ENCODE measurements around the gene GRIFIN.
A peak's percentile ranks its signal among the peaks of the same experiment; 100 is the strongest.

The GRIFIN gene, protein sequence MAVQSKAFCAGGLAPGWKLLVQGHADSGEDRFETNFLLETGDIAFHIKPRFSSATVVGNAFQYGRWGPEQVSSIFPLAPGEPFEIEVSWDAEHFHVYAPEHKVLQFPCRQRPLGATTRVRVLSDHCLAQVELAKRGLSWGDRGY

GRCh38 chr7:2476298-2476697 lies at the start of gene GRIFIN:
TSS of gene GRIFIN (minus strand) at chr7:2476398. CDS start at chr7:2476383, 15 bp downstream.
- no peak for ATAC-seq
- Mint-ChIP-seq H3K4me1 (peaks cover 15% of the 10 kb centered on the region), H3K9me3 (no peaks in the 10 kb centered on the region), H3K27ac (no peak within 1 kb of the TSS), H3K36me3 (no peaks in the 10 kb centered on the region), H3K4me3 (no peak within 1 kb of the TSS)
- no peak for DNase-seq (ENCODE audit: low spot score in 2 of 2)

DNA sequence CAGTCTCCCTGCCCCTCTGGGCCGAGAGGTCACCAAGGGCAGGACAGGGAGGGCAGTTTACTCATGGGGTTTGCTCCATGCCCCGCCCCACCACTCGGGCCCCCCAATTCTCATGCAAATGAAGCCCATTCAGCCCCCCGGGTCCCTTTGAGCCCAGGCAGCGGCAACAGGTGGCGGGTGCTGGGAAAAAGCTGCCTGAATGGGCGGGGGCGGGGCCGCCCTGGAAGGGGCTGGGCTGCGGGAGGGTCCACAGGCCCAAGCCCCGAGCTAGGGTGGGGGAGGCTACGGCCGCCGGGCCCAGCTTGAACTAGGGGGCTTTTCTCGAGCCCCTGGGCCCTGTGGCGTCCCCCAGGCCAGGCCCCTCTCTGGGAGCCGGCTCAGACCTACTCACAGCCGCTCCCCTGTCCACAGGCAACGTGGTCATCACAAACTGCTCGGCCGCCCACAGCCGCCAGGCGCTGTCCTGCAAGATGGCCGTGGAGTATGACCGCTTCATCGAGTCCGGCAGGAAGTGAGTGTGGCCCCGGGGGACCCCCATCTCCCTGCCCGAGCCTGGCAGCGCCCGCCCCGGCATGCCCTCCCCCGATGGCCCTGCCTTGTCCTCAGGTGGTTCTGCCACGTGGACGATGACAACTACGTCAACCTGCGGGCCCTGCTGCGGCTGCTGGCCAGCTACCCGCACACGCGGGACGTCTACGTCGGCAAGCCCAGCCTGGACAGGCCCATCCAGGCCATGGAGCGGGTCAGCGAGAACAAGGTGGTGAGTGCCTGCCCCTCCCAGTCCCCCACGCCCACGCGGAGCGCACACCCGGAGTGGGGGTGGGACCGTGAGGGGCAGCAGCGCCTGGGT lies 48.8 kb upstream of the GRIFIN start:
- H3K4me1 Mint-ChIP-seq: peaks cover 65% of the 10 kb centered on the region
- H3K4me3 Mint-ChIP-seq: no peak overlapping the region
- peaks cover 81% of the 10 kb centered on the region for H3K36me3 Mint-ChIP-seq
- no peaks in the 10 kb centered on the region for H3K9me3 Mint-ChIP-seq
- DNase-seq (ENCODE audit: low spot score in 2 of 2): no peak
- H3K27ac Mint-ChIP-seq: no peak overlapping the region
- no peak for ATAC-seq

DNA sequence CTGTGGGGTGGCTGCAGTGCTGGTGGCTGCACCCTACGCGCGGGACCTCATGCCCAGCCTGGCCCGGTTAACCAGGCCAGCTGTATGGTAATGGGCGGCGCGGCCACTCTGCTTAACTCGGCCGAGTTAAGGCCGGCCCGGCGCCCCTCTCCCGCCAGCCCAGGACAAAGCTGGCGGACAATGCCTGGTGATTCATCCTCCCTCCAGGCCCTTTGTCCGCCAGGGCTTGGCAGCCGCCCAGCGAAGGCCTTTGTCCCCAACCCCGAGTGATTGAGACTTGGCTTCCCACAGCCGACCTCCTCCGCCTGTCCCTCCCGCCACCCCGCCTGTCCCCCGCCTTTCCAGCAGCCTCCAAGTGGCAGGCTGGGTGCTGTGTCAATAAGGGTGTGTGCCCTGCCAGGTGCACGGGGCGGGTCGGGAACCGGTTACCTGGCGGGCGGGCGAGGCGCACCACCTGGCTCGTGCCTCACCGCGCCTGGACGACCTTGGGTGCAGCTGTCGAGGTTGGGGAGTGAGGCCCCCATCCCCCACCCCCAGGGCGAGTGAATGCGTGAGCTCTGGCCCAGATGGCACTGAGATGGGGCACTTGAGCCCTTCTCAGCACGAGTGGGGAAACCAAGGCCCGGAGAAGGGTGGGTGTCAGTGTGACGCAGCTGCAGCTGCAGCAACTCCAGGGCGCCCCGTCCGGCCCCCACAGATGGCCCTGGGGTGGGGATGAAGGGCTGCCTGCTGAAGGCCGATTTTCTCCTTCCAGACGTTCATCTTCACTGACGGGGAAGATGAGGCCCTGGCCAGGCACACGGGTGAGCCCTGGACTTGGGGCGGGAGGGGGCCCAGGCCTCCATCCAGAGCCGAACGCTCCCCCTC lies 48.0 kb upstream of the GRIFIN start:
- Mint-ChIP-seq H3K4me3 (peak overlapping the region; percentile 95), H3K4me1 (peaks cover 56% of the 10 kb centered on the region), H3K27ac (no peak overlapping the region), H3K36me3 (peaks cover 74% of the 10 kb centered on the region), H3K9me3 (no peaks in the 10 kb centered on the region)
- no peak for ATAC-seq
- no peak for DNase-seq (ENCODE audit: low spot score in 2 of 2)

GRCh38 chr7:2523461-2523936 lies 47.3 kb upstream of the GRIFIN start:
- DNase-seq (ENCODE audit: low spot score in 2 of 2) (no peak), ATAC-seq (no peak)
- no peaks in the 10 kb centered on the region for H3K9me3 Mint-ChIP-seq
- peaks cover 70% of the 10 kb centered on the region for H3K36me3 Mint-ChIP-seq
- peak overlapping the region; percentile 93 for H3K27ac Mint-ChIP-seq
- H3K4me1 Mint-ChIP-seq: peaks cover 50% of the 10 kb centered on the region
- H3K4me3 Mint-ChIP-seq: peak overlapping the region; percentile 95

DNA sequence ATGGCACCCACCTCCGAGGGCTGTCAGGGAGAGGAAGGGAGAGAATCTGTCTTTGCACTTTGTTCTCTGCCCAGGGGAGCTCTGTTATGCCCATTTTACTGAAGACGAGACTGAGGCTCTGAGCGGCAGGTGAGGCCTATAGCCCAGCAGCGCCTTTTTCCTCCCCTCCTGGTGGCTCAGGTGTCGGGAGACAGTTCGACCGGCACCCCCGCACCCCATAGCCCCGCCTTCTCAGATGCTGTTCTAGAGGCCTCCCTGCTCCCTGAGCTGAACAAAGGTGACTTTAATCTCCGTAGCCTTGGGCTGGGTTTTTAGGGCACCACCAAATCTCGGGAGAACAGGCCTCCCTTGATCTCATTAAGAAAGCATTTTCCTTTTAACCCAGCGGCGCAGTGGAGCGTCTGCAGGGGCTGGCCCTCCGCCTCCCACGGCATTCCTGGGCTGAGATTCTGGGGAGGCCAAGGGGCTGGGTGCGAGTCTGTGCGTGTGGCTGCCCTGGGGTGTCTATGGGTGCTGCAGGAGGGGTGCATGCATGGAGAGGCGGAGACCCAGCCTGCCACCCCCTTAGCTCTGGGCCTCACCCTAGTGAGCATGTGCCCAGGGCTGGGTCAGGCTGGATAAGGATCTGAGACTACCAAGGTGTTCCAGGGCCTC lies 46.7 kb upstream of the GRIFIN start:
- DNase-seq (ENCODE audit: low spot score in 2 of 2): peak in 1 of 2 donors; percentile 67
- Mint-ChIP-seq H3K27ac (peak overlapping the region; percentile 93), H3K36me3 (peaks cover 68% of the 10 kb centered on the region), H3K9me3 (no peaks in the 10 kb centered on the region), H3K4me3 (peak overlapping the region; percentile 95), H3K4me1 (peaks cover 50% of the 10 kb centered on the region)
- ATAC-seq: no peak

DNA sequence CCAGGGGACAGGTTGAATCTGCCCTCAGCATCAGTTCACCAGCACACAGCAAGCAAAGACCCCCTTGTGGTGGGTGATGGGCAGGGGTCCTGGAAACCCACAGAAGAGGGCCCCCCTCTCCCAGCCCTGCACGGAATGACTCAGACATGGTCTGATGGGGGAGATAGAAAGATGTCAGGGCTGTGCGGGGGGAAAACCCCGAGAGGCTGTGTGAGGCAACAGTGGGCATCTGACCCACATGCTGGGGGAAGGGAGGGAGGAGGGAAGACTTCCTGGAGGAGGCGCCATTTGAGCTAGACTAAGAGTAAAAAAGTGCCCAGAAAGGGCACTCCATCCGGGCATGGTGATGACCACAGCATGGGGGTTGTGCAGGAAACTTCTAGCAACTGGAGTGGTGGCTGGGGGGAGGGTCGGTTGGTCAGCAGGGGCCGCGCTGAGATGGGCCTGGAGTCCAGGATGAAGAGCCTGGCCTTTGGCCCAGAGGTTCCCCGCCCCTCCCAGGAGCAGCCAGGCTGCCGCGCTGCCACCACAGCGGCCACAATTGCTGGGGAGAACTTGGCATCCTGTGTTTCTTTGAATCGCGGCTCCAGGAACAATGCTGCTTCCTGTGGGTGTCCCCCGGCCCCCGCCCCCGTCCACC lies 45.9 kb upstream of the GRIFIN start:
- DNase-seq (ENCODE audit: low spot score in 2 of 2) (peak; percentile 54 to 88), ATAC-seq (peak; percentile 75)
- Mint-ChIP-seq H3K4me1 (peaks cover 50% of the 10 kb centered on the region), H3K36me3 (peaks cover 59% of the 10 kb centered on the region), H3K4me3 (peak overlapping the region; percentile 95), H3K27ac (peak overlapping the region; percentile 93), H3K9me3 (no peaks in the 10 kb centered on the region)

GRCh38 chr7:2521341-2521745 lies 45.1 kb upstream of the GRIFIN start:
- peaks cover 45% of the 10 kb centered on the region for H3K4me1 Mint-ChIP-seq
- peak overlapping the region; percentile 95 for H3K4me3 Mint-ChIP-seq
- DNase-seq (ENCODE audit: low spot score in 2 of 2): no peak
- H3K36me3 Mint-ChIP-seq: peaks cover 54% of the 10 kb centered on the region
- H3K9me3 Mint-ChIP-seq: no peaks in the 10 kb centered on the region
- peak; percentile 0 for ATAC-seq
- H3K27ac Mint-ChIP-seq: peak overlapping the region; percentile 93

- peaks cover 49% of the 10 kb centered on the region for H3K36me3 Mint-ChIP-seq
- ATAC-seq: no peak
- no peaks in the 10 kb centered on the region for H3K9me3 Mint-ChIP-seq
- DNase-seq (ENCODE audit: low spot score in 2 of 2): no peak
- peak overlapping the region; percentile 95 for H3K4me3 Mint-ChIP-seq
- peak overlapping the region; percentile 85 for H3K27ac Mint-ChIP-seq
- H3K4me1 Mint-ChIP-seq: peaks cover 43% of the 10 kb centered on the region
Measured at GRCh38 chr7:2520761-2521290, 44.6 kb upstream of the GRIFIN start.

DNA sequence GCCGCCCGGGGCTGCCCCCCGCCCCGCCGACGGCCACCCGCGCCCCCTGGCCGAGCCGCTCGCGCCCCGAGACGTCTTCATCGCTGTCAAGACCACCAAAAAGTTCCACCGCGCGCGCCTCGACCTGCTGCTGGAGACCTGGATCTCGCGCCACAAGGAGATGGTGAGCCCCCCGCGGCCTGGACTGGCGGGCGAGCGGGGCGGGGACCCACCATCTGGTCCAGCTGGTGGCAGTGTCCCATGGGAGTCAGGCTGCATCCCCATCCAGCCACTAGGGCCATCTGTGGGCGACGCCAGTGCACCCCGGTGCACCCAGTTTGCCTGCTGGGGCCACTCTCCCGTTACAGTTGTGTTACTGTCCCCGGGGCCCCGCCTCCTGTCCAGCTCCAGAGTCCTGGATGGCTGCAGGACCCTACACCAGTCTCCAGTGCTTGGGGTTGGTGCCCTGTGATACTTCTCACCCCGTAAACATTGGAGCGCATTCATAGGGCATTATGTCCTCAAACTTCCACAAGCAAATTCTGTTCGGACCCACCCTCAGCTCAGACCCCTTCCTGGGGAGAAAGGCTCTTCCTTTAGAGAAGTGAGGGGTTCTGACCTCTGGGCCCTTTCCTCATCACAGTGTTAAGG lies 44.0 kb upstream of the GRIFIN start:
- H3K27ac Mint-ChIP-seq: peak overlapping the region; percentile 85
- ATAC-seq: no peak
- peaks cover 38% of the 10 kb centered on the region for H3K4me1 Mint-ChIP-seq
- peak overlapping the region; percentile 95 for H3K4me3 Mint-ChIP-seq
- H3K9me3 Mint-ChIP-seq: no peaks in the 10 kb centered on the region
- peak in 1 of 2 donors; percentile 77 for DNase-seq (ENCODE audit: low spot score in 2 of 2)
- peaks cover 43% of the 10 kb centered on the region for H3K36me3 Mint-ChIP-seq

DNA sequence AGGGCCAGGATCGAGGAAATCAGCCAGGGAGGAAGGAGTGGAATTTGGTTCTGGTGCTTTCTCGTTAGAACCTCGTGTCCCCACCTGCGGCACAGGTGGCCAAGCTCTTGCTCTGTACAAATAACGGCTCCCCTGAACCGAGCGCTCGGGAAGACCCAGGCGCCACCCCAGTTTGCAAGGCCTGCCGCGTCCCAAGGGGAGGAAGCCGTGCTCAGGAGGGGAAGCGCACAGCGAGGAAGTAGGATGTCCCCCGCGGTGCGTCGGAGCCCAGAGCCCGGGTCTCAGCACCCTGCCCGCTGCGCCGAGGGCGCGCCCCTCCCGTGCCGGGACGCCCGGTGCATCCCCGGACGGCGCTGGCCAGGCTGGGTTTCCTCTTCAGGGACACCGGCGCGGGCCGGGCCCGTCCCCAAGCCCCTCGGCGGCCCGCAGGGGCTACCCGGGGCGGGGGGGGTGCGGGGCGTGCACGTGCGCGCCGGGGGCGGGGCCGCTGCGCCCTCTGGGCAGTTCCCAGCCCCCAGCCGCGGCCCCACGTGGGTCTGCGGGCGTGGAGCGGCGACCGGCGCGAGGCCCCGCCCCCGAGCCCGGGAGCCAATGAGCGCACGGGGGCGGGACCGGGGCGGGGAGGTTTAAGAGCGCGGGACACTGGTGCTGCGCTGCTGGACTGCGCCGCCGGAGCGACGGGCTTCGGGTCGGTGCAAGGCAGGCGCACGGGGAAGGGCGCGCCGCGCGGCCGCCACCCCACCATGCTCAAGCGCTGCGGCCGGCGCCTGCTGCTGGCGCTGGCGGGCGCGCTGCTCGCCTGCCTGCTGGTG lies 43.1 kb upstream of the GRIFIN start, which contains the start of gene LFNG:
Gene LFNG (plus strand): TSS at position 656 of the 812 bp plus-strand sequence. CDS start 88 bp downstream, at position 744.
- Mint-ChIP-seq H3K9me3 (no peaks in the 10 kb centered on the region), H3K4me1 (peaks cover 38% of the 10 kb centered on the region), H3K4me3 (peak within 1 kb of the TSS; percentile 95), H3K36me3 (peaks cover 37% of the 10 kb centered on the region), H3K27ac (peak within 1 kb of the TSS; percentile 85)
- peak; percentile 79 for ATAC-seq
- peak; percentile 79 to 90 for DNase-seq (ENCODE audit: low spot score in 2 of 2)

DNA sequence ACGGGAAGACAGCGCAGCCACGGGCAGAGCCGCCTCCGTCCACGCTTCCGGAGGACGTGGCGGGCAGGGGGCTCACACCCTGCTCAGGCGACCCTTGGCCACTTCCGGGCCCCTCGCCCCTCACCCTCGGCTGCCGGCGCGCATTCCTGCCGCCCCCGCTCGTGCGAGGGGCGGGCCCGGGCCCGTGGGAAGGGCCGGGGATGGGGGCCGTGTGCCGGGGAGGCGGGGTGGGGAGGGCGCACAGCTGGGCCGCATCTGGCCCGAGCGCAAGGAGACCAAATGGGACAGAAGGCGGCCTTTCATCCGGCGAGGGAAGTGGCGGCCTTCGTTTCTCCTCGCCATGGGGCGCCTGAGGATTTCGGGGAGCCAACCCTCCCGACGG lies 42.5 kb upstream of the GRIFIN start:
- no peaks in the 10 kb centered on the region for H3K9me3 Mint-ChIP-seq

DNA sequence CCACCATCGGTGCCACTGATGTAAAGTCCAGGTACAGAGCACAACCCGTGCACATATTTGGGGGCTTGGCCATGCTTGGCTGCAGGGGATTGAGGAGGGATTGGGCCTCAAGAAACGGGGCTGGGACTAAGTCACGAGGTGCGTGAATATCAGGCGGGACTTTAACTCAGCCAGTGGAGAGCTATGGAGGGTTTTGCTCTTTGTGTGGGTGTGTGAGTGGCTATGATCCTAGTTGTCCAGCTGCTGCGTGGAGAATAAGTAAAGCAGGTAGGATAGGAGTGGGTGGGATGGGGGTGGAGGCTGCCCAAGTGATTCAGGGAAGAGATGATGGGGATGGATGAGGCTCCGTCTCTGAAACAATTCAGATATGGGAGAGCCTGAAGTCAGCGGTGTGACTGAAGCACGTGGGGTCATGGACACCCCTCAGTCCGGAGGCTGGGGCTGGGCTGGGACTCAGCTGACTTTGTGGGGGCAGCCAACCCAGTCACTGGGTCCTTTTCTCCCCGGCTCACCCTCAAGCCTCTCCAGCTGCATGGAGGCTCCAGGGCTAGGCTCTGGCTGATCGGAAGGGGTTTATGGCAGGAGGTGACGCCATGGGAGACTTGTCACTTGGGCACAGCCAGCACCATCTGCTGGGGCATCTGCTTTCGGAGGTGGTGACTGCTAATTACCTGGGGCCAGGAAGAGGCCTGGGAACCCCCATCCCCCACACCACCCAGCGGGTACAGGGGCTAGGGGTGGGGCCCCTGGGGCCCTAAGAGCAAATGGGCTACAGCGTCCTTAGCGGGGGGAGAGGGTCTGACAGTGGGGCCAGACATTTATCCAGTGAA lies 41.7 kb upstream of the GRIFIN start:
- no peak for DNase-seq (ENCODE audit: low spot score in 2 of 2)
- ATAC-seq: no peak
- Mint-ChIP-seq H3K9me3 (no peaks in the 10 kb centered on the region), H3K27ac (peak overlapping the region; percentile 63), H3K4me3 (peak overlapping the region; percentile 68), H3K36me3 (peaks cover 27% of the 10 kb centered on the region), H3K4me1 (peaks cover 42% of the 10 kb centered on the region)

More for the DNA sequence above, 42.5 kb upstream of the GRIFIN start:
- Mint-ChIP-seq H3K27ac (no peak overlapping the region), H3K4me3 (peak overlapping the region; percentile 68), H3K4me1 (peaks cover 38% of the 10 kb centered on the region), H3K36me3 (peaks cover 34% of the 10 kb centered on the region)
- DNase-seq (ENCODE audit: low spot score in 2 of 2) (no peak), ATAC-seq (no peak)

Data from stimulated activated effector memory CD8-positive, alpha-beta T cell treated with anti-CD3 and anti-CD28 coated beads, Interleukin-12 subunit alpha, Interleukin-12 subunit beta, amount 100 ng/mL, for 72 hours (primary cell).